ENCODE results near the gene B4GALT2.

B4GALT2 gene

DNA sequence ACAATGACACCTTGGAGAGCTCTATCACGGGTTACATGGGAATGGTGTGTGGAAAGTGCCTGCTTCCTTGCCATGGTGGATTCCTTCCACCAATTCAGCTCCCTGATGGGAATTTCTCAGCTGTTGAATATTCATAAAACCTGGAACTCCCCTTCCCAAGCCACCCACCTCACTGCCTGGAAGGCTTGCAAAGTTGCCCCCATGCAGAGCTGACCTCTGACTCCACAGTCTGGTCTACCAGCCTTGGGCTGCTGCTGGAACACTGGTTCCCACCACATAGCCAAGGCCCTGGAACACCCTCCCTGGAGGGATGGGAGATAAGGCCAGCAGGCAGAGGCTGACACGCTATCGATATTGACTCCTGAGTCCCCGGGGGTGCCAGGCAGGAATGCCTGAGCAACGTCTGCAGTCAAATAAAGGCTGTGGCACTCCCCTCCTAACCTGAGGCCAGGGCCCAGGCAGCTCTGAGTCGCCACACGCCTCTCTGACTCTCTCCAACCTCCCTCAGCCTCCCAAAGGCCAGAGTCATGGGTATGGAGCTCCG lies 21.2 kb downstream of the B4GALT2 start:
- TF ChIP-seq, protein P1, sequence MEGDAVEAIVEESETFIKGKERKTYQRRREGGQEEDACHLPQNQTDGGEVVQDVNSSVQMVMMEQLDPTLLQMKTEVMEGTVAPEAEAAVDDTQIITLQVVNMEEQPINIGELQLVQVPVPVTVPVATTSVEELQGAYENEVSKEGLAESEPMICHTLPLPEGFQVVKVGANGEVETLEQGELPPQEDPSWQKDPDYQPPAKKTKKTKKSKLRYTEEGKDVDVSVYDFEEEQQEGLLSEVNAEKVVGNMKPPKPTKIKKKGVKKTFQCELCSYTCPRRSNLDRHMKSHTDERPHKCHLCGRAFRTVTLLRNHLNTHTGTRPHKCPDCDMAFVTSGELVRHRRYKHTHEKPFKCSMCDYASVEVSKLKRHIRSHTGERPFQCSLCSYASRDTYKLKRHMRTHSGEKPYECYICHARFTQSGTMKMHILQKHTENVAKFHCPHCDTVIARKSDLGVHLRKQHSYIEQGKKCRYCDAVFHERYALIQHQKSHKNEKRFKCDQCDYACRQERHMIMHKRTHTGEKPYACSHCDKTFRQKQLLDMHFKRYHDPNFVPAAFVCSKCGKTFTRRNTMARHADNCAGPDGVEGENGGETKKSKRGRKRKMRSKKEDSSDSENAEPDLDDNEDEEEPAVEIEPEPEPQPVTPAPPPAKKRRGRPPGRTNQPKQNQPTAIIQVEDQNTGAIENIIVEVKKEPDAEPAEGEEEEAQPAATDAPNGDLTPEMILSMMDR (IDR thresholded peaks at IDR 0.05; ENCODE audit: extremely low read depth, insufficient read depth, missing control alignments) = no peak
- DNase-seq (ENCODE audit: low spot score) = no peak
- in situ Hi-C loops (cut with MboI; ENCODE audit: low pct_unique_long_range_greater_than_20kb, low sequenced_read_pairs, unreplicated experiment) = no loop called here

DNA sequence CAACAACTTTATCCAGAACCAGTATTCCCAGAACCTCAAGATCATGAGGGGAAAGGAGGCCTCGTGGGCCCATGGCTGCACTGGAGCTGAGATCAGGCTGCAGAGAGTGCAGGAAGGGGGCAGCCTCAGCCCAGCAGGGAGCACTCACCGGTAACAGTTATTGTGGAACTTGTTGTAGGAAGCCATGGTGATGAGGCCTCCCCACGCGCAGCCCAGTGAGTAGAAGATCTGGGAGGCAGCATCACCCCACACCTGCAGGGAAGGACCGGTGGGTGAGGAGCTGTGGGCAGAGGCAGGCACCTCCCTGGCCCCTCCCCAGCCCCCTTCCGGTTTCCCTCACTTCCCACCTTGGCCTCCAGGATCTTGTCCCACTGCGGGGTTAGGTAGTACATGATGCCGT lies 23.2 kb downstream of the B4GALT2 start:
- in situ Hi-C loops (cut with MboI; ENCODE audit: low pct_unique_long_range_greater_than_20kb, low sequenced_read_pairs, unreplicated experiment) = no loop called here
- TF ChIP-seq, protein P1 (IDR thresholded peaks at IDR 0.05; ENCODE audit: extremely low read depth, insufficient read depth, missing control alignments) = no peak
- no peak for DNase-seq (ENCODE audit: low spot score)

DNA sequence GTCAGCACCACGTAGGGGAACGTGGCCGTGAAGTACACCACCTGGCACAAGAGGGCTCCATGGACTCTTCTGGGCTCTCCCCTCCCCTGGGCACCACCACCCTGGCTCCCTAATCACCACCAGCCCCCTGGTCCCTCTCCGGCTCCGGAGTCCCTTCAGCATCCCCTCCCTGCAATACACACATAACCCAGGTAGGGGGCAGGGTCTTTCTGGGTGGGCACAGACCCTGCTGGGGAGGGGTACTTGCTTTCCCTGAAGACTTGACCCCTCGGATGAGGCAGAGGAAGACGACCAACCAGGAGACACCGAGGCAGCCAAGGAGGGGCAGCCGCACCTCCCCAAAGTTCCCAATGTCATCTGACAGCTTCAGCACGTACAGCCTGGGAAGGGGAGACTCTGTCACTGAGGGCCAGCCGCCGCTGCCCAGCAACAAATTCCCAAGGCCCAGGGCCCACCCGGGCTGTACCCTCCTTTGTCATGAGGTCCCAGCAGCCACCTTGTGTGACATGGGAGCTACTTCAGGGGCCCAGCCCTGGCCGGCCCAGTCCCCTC lies 23.7 kb downstream of the B4GALT2 start:
- no peak for DNase-seq (ENCODE audit: low spot score)
- in situ Hi-C loops (cut with MboI; ENCODE audit: low pct_unique_long_range_greater_than_20kb, low sequenced_read_pairs, unreplicated experiment) = no loop called here
- TF ChIP-seq, protein P1 (IDR thresholded peaks at IDR 0.05; ENCODE audit: extremely low read depth, insufficient read depth, missing control alignments) = peak; percentile 0

DNA sequence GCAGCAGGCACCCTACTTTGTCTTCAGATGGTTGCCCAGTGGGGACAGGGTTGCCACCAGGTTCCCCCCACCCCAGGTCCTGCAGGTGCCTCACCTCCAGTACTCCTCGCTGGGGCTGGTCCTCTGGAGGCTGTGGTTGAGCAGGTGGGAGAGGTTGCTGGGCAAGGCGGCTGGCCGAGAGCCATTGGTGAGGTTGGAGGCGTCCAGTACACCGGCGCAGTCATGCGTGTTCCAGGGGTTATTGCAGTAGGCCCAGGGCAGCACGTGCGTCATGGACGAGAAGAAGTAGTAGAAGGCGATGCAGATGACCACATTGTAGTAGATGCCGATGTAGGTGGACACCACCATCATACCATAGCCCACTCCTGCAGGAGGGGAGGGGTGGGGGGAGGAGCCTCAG lies 29.2 kb downstream of the B4GALT2 start:
- DNase-seq (ENCODE audit: low spot score) = no peak
- TF ChIP-seq, protein P1 (IDR thresholded peaks at IDR 0.05; ENCODE audit: extremely low read depth, insufficient read depth, missing control alignments) = no peak
- in situ Hi-C loops (cut with MboI; ENCODE audit: low pct_unique_long_range_greater_than_20kb, low sequenced_read_pairs, unreplicated experiment) = no loop called here

DNA sequence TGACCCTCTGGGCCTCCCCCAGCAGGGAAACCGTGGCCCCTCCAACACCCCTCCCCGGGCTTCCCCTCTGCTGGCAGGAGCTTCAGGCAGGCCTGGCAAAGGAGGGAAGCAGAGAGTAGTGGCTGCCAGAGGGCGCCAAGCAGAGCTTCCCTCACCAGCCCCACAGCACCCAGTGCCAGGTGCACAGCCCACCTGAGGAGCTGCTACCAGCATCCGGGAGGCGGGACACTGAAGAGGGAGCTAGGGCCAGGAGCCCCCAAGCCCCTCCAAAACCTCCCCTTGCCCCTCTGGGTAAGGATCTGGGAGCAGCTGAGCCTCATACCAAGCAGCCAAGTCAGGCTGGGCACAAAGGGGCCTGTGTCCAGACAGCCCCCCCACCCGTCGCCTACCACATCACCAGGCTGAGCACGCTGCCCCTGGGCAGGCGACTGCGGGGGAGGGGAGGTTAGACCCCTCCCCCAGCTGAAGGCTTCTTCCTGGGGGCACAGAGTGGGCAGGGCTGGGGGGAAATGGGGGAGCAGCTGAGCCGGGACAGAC lies 32.0 kb downstream of the B4GALT2 start:
- DNase-seq (ENCODE audit: low spot score) = no peak
- TF ChIP-seq, protein P1 (IDR thresholded peaks at IDR 0.05; ENCODE audit: extremely low read depth, insufficient read depth, missing control alignments) = no peak
- in situ Hi-C loops (cut with MboI; ENCODE audit: low pct_unique_long_range_greater_than_20kb, low sequenced_read_pairs, unreplicated experiment) = no loop called here

DNA sequence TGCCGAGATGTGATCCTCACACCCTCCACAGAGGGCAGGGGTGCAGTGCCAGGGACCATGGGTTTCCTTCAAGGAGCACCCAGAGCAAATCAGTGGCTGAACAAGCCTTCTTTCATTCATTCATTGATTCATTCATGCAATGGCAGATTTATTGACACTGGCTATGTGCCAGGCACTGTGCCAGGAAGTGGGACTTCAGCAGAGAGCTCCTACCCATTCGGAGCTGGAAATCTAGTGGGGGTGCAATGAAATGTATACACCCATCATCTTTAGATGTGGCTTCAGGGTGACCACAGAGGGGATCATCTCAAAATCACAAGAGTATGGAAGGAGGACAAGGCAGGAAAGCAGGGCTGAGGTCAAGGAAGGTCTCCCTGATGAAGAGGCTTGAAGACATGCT lies 33.4 kb downstream of the B4GALT2 start:
- in situ Hi-C loops (cut with MboI; ENCODE audit: low pct_unique_long_range_greater_than_20kb, low sequenced_read_pairs, unreplicated experiment) = no loop called here

More for the DNA sequence above, 33.4 kb downstream of the B4GALT2 start:
- DNase-seq (ENCODE audit: low spot score) = no peak
- TF ChIP-seq, protein P1 (IDR thresholded peaks at IDR 0.05; ENCODE audit: extremely low read depth, insufficient read depth, missing control alignments) = no peak
